K562 treated with DMSO at 1 percent for 4 hours (cell line): ENCODE results near the gene MYH15. TPM values are rescaled to one million over a fixed set of nuclear protein-coding genes. Genes with fewer than 3 reads are reported as not detected.

Experiments
- total RNA-seq: library from RNA; unstranded; fragments of 300-600 nt; gene quantifications from 2 replicates; pipeline ENCODE4 v1.2.3, GENCODE V29; 2022; ENCODE audit not compliant: insufficient read depth

Gene MYH15
- total RNA-seq, result 8.4 and 9.5 TPM in 2 replicates

DNA sequence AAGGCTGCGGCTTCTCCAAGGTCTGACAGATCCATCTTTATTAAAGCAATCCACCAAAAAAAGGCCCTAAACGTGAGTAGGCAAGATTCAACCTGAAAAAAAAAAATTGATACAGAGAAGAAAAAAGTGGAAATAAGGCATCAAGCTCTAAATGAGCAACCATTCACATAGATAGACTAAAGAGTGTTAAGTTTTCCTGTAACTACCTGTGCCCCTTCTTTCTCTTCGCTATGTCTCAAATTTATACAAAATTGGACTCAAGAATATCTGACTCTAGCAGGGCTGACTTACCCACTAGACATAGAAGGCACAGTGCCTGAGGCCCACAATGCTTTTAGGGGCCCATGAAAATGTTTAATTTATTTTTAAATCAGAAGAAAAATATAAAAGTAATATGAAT lies at the start of gene MYH15:
Gene MYH15, minus strand, starts transcription at position 101 of the 400 bp plus-strand sequence. Its CDS starts 66 bp downstream, at position 35.

Other genes starting within 250 kb of the MYH15 start
- not detected in 2 replicates for gene HHLA2, start 214.0 kb downstream of the MYH15 start, total RNA-seq
- gene CIP2A, start 78.8 kb upstream of the MYH15 start, total RNA-seq, result 4.0 and 6.1 TPM in 2 replicates
- gene DZIP3, start 79.1 kb upstream of the MYH15 start, total RNA-seq, result 2.6 and 3.1 TPM in 2 replicates
- not detected in 2 replicates for gene RETNLB, start 246.8 kb upstream of the MYH15 start, total RNA-seq